PC-9 (cell line): ENCODE results near the gene PTPRF. TPM values are rescaled to one million over a fixed set of nuclear protein-coding genes. Genes with fewer than 3 reads are reported as not detected.

Experiments
- BruUV-seq: library from RNA; stranded (reverse); fragments of 400-500 nt; replicated peaks from 2 replicates; lab custom pipeline; 2021; lab: Mats Ljungman, UMichigan
- CTCF ChIA-PET: fragments of 300-600 bp; sonication (Branson Sonifier 250); formaldehyde crosslinking; loops from one replicate; lab custom pipeline; 2022; ENCODE audit warnings: antibody characterized with exemption; lab: Charles Lee
- POLR2A ChIA-PET: fragments of 300-600 bp; sonication (Branson Sonifier 250); formaldehyde crosslinking; loops from one replicate; lab custom pipeline; 2022; ENCODE audit warnings: antibody characterized with exemption; ENCODE audit not compliant: unreplicated experiment; lab: Charles Lee
- DNase-seq, 2 experiments: peaks; one replicate each; pipeline versions ENCODE4 v3.0.0 to v3.0.0-alpha.2; 2015 to 2022; ENCODE audit warnings: mixed read lengths in 1 of 2
- H2AFZ ChIP-seq: fragments of 200-600 bp; sonication (generic); 2 replicates; pipeline ENCODE4 v1.8.1; 2017; ENCODE audit warnings: antibody characterized with exemption
- H3F3A ChIP-seq: fragments of 200-600 bp; sonication (generic); 2 replicates; pipeline ENCODE4 v1.8.1; 2017; ENCODE audit warnings: antibody characterized with exemption, mild to moderate bottlenecking, low read depth; ENCODE audit not compliant: insufficient read depth
- H3K27ac ChIP-seq: fragments of 200-600 bp; sonication (generic); 2 replicates; pipeline ENCODE4 v1.6.1; 2016; ENCODE audit warnings: mixed run types
- H3K27me3 ChIP-seq: fragments of 200-600 bp; sonication (generic); 2 replicates; pipeline ENCODE4 v1.6.1; 2016; ENCODE audit warnings: low read depth, mixed run types; ENCODE audit not compliant: insufficient read depth
- H3K36me3 ChIP-seq: fragments of 200-600 bp; sonication (generic); 2 replicates; pipeline ENCODE4 v1.6.1; 2016; ENCODE audit warnings: low read depth, mixed run types
- H3K4me1 ChIP-seq: fragments of 200-600 bp; sonication (generic); replicated peaks from 2 replicates; pipeline ENCODE4 v1.6.1; 2016; ENCODE audit warnings: mixed run types; ENCODE audit not compliant: insufficient read depth
- H3K4me2 ChIP-seq: fragments of 200-600 bp; sonication (generic); 2 replicates; pipeline ENCODE4 v1.6.1; 2017; ENCODE audit warnings: mixed run types
- H3K4me3 ChIP-seq: fragments of 200-600 bp; sonication (generic); 2 replicates; pipeline ENCODE4 v1.6.1; 2016; ENCODE audit warnings: mixed run types
- H3K79me2 ChIP-seq: fragments of 200-600 bp; sonication (generic); 2 replicates; pipeline ENCODE4 v1.6.1; 2017; ENCODE audit warnings: low read depth, mixed run types
- H3K9me2 ChIP-seq: fragments of 200-600 bp; sonication (generic); 2 replicates; pipeline ENCODE4 v1.8.1; 2017; ENCODE audit warnings: mild to moderate bottlenecking; ENCODE audit not compliant: insufficient read depth
- H3K9me3 ChIP-seq: fragments of 200-600 bp; sonication (generic); 2 replicates; pipeline ENCODE4 v1.8.1; 2016; ENCODE audit warnings: low read depth; ENCODE audit not compliant: insufficient read depth
- H4K20me1 ChIP-seq: fragments of 200-600 bp; sonication (generic); 2 replicates; pipeline ENCODE4 v1.8.1; 2017; ENCODE audit not compliant: insufficient read depth
- CTCF ChIP-seq: fragments of 200-600 bp; sonication (generic); conservative IDR thresholded peaks from 2 replicates; pipeline ENCODE4 v1.6.1; 2017; ENCODE audit warnings: mixed run types, antibody characterized with exemption, mild to moderate bottlenecking, moderate library complexity
- EZH2 ChIP-seq: fragments of 200-600 bp; sonication (generic); IDR thresholded peaks from 2 replicates; pipeline ENCODE4 v1.8.0; 2017; ENCODE audit warnings: antibody characterized with exemption, low read depth
- intact Hi-C: fragments of 100-400 bp; cut with micrococcal nuclease; formaldehyde crosslinking; loops from one replicate; pipeline ENCODE4 v1.10.0; 2022; ENCODE audit not compliant: unreplicated experiment
- total RNA-seq: library from RNA; stranded (reverse); gene quantifications from 2 replicates; pipeline ENCODE4 v1.2.3, GENCODE V29; 2021

PTPRF gene
- total RNA-seq, 1 experiment from 2014 or later = 359 TPM

- ChIA-PET POLR2A (interaction anchor here (0.5 to 0.6 kb wide), 3 partner anchors 49 to 338 kb away, joined by 3 to 7 read pairs (median 4); no protein-coding TSS in a partner anchor), CTCF (interaction anchor here (0.6 kb wide), 1 partner anchor 525 kb away, joined by 3 read pairs; no protein-coding TSS in a partner anchor)
- peak overlapping the region; percentile 36; the same call in 1 of the 2 replicates for H2AFZ ChIP-seq
- peak overlapping the region; percentile 71 for H3K4me2 ChIP-seq
- H4K20me1 ChIP-seq = no peaks in the 10 kb centered on the region
- peak overlapping the region; percentile 95 for H3K27ac ChIP-seq
- peaks cover 35% of the 10 kb centered on the region for H3K4me1 ChIP-seq
- intact Hi-C loops = loop anchor here (1.0 kb wide), 1 partner anchor 14 kb away; no protein-coding TSS in a partner anchor
- H3K79me2 ChIP-seq = no peaks in the 10 kb centered on the region
- BruUV-seq = no TSS peak
- no peaks in the 10 kb centered on the region for H3K36me3 ChIP-seq
- H3F3A ChIP-seq = peaks cover 31% of the 10 kb centered on the region
- H3K9me2 ChIP-seq = no peaks in the 10 kb centered on the region
- DNase-seq = peak; percentile 36 to 86
- no peaks in the 10 kb centered on the region for H3K27me3 ChIP-seq
- H3K4me3 ChIP-seq = peak overlapping the region; percentile 37; the same call in 1 of the 2 replicates
- H3K9me3 ChIP-seq = peaks cover 8% of the 10 kb centered on the region; the same call in 1 of the 2 replicates
- TF ChIP-seq EZH2 = no peak
- TF ChIP-seq CTCF = no peak
Measured at GRCh38 chr1:43509007-43509739, 21.5 kb upstream of the PTPRF start.

GRCh38 chr1:43509740-43510375 is 20.8 kb upstream of the PTPRF start:
- Histone ChIP-seq H3K9me3 (peaks cover 8% of the 10 kb centered on the region; the same call in 1 of the 2 replicates), H3K4me1 (peaks cover 35% of the 10 kb centered on the region), H4K20me1 (no peaks in the 10 kb centered on the region), H3K4me2 (peak overlapping the region; percentile 71), H3K9me2 (no peaks in the 10 kb centered on the region), H3K27me3 (no peaks in the 10 kb centered on the region), H3K27ac (peak overlapping the region; percentile 95), H2AFZ (peak overlapping the region; percentile 36; the same call in 1 of the 2 replicates), H3F3A (peaks cover 31% of the 10 kb centered on the region), H3K36me3 (no peaks in the 10 kb centered on the region), H3K4me3 (peak overlapping the region; percentile 37; the same call in 1 of the 2 replicates), H3K79me2 (no peaks in the 10 kb centered on the region)
- peak; percentile 76 to 91 for DNase-seq
- TSS peak; percentile 94 for BruUV-seq
- ChIA-PET CTCF (interaction anchor here (0.6 kb wide), 1 partner anchor 524 kb away, joined by 3 read pairs; no protein-coding TSS in a partner anchor), POLR2A (interaction anchor here (0.5 to 0.6 kb wide), 2 partner anchors 48 to 546 kb away, joined by 7 read pairs; no protein-coding TSS in a partner anchor)
- TF ChIP-seq CTCF (no peak), EZH2 (no peak)
- intact Hi-C loops = loop anchor here (1.0 kb wide), 2 partner anchors 13 to 38 kb away; no protein-coding TSS in a partner anchor

GRCh38 chr1:43510621-43511020 is 20.1 kb upstream of the PTPRF start:
- Histone ChIP-seq H3K4me3 (no peak overlapping the region), H3K27me3 (no peaks in the 10 kb centered on the region), H3K79me2 (no peaks in the 10 kb centered on the region), H3K9me3 (peaks cover 8% of the 10 kb centered on the region; the same call in 1 of the 2 replicates), H3K36me3 (no peaks in the 10 kb centered on the region), H3K4me2 (peak overlapping the region; percentile 71), H3K27ac (peak overlapping the region; percentile 95), H3F3A (peaks cover 31% of the 10 kb centered on the region), H4K20me1 (no peaks in the 10 kb centered on the region), H2AFZ (no peak overlapping the region), H3K4me1 (peaks cover 35% of the 10 kb centered on the region), H3K9me2 (no peaks in the 10 kb centered on the region)
- POLR2A ChIA-PET = interaction anchor here (0.6 kb wide), 1 partner anchor 547 kb away, joined by 7 read pairs; no protein-coding TSS in a partner anchor
- CTCF ChIA-PET = no interaction called here
- no peak for DNase-seq
- no TSS peak for BruUV-seq
- intact Hi-C loops = loop anchor here (1.0 kb wide), 1 partner anchor 38 kb away; no protein-coding TSS in a partner anchor
- TF ChIP-seq EZH2 (no peak), CTCF (no peak)
